ENCODE data around the gene WNT9B.
A peak's percentile ranks its signal among the peaks of the same experiment; 100 is the strongest.

Gene WNT9B

GRCh38 chr17:46851029-46851741 is at the start of gene WNT9B:
Gene WNT9B, plus strand, starts transcription at chr17:46851583. Its CDS starts 56 bp downstream, at chr17:46851639.
- DNase-seq (no peak), ATAC-seq (no peak)

DNA sequence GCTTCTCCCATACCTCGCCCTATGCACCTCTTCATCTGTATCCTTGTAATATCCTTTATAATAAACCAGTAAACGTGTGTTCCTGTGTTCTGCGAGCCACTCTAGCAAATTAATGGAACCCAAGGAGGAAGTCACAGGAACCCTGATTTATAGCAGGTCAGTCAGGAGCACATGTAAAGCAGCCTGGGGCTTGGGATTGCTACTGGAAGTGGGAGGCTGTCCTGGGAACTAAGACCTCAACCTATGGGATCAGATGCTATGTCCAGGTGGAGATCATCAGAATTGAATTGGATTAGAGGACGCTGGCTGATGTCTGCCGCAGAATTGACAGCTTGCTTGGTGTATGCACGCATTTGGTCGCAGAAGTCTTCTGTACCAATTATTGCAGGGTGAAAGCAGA is 48.6 kb upstream of the WNT9B start:
- no peaks in the 10 kb centered on the region for H3K36me3 Mint-ChIP-seq (ENCODE audit: low read depth)

More at GRCh38 chr17:46851029-46851741, at the start of gene WNT9B:
- Mint-ChIP-seq H3K27ac (no peak within 1 kb of the TSS), H3K36me3 (ENCODE audit: low read depth) (no peaks in the 10 kb centered on the region), H3K27me3 (peaks cover 71% of the 10 kb centered on the region), H3K9me3 (no peaks in the 10 kb centered on the region), H3K4me1 (peaks cover 2% of the 10 kb centered on the region), H3K4me3 (peak within 1 kb of the TSS; percentile 37)

DNA sequence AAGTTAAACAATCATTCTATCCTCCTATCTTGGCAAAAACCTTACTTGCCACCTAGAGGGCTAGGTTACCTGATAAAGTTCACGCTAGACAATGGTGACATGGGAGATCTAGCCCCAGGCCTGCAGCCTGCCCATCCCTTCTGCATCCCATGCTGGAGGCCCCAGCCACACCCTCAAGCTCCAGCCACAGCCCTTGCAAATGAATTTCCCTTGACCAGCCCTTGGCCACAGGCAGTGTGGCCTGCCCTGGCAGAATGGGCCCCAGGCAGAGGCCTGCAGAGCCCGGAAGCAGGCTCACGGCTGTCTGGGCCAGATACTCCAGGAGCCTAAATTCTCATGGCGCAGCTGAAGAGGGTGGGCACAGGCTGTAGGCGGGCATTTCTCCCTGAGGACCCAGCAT is 47.8 kb upstream of the WNT9B start:
- Mint-ChIP-seq H3K4me3 (no peak overlapping the region), H3K36me3 (ENCODE audit: low read depth) (no peaks in the 10 kb centered on the region), H3K27ac (no peak overlapping the region), H3K4me1 (no peaks in the 10 kb centered on the region), H3K27me3 (peaks cover 1% of the 10 kb centered on the region), H3K9me3 (no peaks in the 10 kb centered on the region)
- DNase-seq (no peak), ATAC-seq (no peak)

More for the DNA sequence above, 48.6 kb upstream of the WNT9B start:
- Mint-ChIP-seq H3K4me1 (no peaks in the 10 kb centered on the region), H3K27me3 (peaks cover 1% of the 10 kb centered on the region), H3K9me3 (no peaks in the 10 kb centered on the region), H3K4me3 (no peak overlapping the region), H3K27ac (no peak overlapping the region)
- DNase-seq (no peak), ATAC-seq (no peak)

GRCh38 chr17:46805771-46806170 is 45.6 kb upstream of the WNT9B start:
- DNase-seq (no peak), ATAC-seq (no peak)
- H3K4me1 Mint-ChIP-seq = no peaks in the 10 kb centered on the region

GRCh38 chr17:46809110-46809571 is 42.2 kb upstream of the WNT9B start:
- ATAC-seq (no peak), DNase-seq (no peak)
- Mint-ChIP-seq H3K27ac (no peak overlapping the region), H3K36me3 (ENCODE audit: low read depth) (no peaks in the 10 kb centered on the region), H3K4me1 (no peaks in the 10 kb centered on the region), H3K9me3 (no peaks in the 10 kb centered on the region), H3K27me3 (peaks cover 13% of the 10 kb centered on the region), H3K4me3 (no peak overlapping the region)

More at GRCh38 chr17:46805771-46806170, 45.6 kb upstream of the WNT9B start:
- Mint-ChIP-seq H3K36me3 (ENCODE audit: low read depth) (no peaks in the 10 kb centered on the region), H3K9me3 (no peaks in the 10 kb centered on the region), H3K27ac (no peak overlapping the region), H3K4me3 (no peak overlapping the region), H3K27me3 (peaks cover 1% of the 10 kb centered on the region)

GRCh38 chr17:46810837-46811236 is 40.5 kb upstream of the WNT9B start:
- ATAC-seq = no peak
- Mint-ChIP-seq H3K27ac (no peak overlapping the region), H3K9me3 (no peaks in the 10 kb centered on the region), H3K27me3 (peaks cover 24% of the 10 kb centered on the region), H3K36me3 (ENCODE audit: low read depth) (no peaks in the 10 kb centered on the region), H3K4me1 (no peaks in the 10 kb centered on the region), H3K4me3 (no peak overlapping the region)
- no peak for DNase-seq

DNA sequence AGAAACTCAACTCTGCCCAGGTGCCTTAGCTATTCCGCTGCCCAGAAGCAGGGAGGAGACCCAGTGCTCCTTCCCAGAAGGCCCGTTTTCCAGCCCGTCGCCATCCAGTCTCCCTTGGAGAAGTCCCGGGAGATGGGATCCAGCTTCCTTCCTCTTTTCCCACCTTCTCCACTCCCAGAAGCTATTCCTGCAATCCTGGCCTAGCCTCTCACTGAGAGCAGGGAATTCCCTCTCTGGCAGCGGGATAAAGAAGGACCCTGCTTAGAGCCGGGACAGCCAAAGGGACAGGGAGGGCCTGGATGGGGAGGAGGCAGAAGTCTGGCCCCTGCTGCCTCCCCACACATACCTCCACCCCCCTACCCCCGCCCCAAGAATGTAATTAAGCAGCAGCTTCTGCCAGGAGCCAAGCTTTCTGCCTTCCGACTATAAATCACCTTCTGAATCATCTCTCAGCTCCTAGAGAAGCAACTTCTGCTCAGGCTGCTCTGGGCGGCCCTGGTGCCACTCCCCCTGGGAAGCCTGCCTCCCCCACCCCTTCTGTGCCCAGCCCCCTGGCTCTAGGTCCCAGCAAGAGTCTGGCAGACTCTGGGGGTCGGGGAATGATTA is 39.3 kb upstream of the WNT9B start:
- Mint-ChIP-seq H3K27ac (no peak overlapping the region), H3K36me3 (ENCODE audit: low read depth) (no peaks in the 10 kb centered on the region), H3K27me3 (peaks cover 35% of the 10 kb centered on the region), H3K4me1 (peaks cover under 1% of the 10 kb centered on the region), H3K4me3 (no peak overlapping the region), H3K9me3 (no peaks in the 10 kb centered on the region)
- DNase-seq (no peak), ATAC-seq (no peak)

DNA sequence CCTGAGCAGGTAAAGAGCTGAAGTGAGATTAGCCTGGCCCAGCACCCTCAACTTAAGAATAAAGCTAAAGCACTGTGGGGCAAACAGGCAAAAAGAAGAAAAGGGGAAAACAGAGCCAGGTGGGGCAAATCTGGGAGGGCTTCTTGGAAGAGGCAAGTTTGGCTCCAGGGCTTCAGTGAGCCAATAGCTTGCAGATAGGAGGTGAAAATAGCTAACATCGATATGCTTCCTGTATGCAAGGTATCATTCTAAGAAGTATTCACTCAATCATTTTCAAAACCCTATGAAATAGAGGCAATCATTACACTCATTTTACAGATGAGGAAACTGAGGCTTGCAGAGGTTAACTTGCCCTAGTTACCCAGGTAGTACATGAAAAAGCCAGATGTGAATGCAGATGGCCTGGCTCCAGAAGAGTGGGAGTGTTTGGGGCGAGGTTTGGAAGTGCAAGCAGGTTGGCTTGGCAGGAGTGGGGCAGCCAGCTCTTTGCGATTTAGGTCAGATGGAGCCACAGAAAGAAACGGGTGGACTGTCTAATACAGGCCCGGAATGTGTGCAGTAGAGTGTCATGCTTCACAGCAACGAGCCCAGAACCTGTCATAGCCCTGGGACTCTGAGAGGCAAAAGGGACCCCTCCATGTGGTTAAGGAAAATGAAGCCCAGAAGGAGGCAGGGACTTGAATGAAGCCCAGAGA is 38.6 kb upstream of the WNT9B start:
- ATAC-seq (no peak), DNase-seq (no peak)
- no peaks in the 10 kb centered on the region for H3K36me3 Mint-ChIP-seq (ENCODE audit: low read depth)
- peaks cover 41% of the 10 kb centered on the region for H3K27me3 Mint-ChIP-seq
- no peaks in the 10 kb centered on the region for H3K9me3 Mint-ChIP-seq
- H3K4me3 Mint-ChIP-seq = no peak overlapping the region
- H3K27ac Mint-ChIP-seq = no peak overlapping the region
- H3K4me1 Mint-ChIP-seq = peaks cover 5% of the 10 kb centered on the region

GRCh38 chr17:46813920-46814319 is 37.5 kb upstream of the WNT9B start:
- H3K36me3 Mint-ChIP-seq (ENCODE audit: low read depth) = no peaks in the 10 kb centered on the region
- H3K4me3 Mint-ChIP-seq = no peak overlapping the region
- H3K27ac Mint-ChIP-seq = no peak overlapping the region
- H3K9me3 Mint-ChIP-seq = no peaks in the 10 kb centered on the region
- peaks cover 48% of the 10 kb centered on the region for H3K27me3 Mint-ChIP-seq
- DNase-seq (no peak), ATAC-seq (no peak)
- peaks cover 9% of the 10 kb centered on the region for H3K4me1 Mint-ChIP-seq

DNA sequence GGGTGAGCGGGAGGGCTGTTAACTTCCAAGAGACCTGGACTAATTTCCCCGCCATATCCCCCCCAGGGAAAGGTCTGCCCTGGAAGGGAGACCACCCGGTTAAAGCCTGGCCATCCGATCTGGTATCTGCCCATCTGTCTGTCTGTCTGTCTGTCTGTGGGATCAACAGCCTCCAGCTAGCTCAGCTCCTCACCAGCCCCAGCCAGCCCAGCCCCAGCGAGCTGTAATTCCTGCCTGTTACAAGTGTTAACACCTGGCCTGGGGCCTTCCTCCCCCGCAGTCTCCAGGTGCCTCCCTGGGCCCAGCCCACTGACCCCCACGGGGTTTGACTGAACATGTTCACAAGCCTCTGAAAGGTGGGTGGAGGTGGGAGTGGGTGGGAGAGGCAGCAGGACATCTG is 36.9 kb upstream of the WNT9B start:
- Mint-ChIP-seq H3K9me3 (no peaks in the 10 kb centered on the region), H3K4me1 (peaks cover 12% of the 10 kb centered on the region), H3K27ac (no peak overlapping the region), H3K36me3 (ENCODE audit: low read depth) (no peaks in the 10 kb centered on the region), H3K4me3 (no peak overlapping the region), H3K27me3 (peaks cover 51% of the 10 kb centered on the region)
- no peak for DNase-seq
- no peak for ATAC-seq

DNA sequence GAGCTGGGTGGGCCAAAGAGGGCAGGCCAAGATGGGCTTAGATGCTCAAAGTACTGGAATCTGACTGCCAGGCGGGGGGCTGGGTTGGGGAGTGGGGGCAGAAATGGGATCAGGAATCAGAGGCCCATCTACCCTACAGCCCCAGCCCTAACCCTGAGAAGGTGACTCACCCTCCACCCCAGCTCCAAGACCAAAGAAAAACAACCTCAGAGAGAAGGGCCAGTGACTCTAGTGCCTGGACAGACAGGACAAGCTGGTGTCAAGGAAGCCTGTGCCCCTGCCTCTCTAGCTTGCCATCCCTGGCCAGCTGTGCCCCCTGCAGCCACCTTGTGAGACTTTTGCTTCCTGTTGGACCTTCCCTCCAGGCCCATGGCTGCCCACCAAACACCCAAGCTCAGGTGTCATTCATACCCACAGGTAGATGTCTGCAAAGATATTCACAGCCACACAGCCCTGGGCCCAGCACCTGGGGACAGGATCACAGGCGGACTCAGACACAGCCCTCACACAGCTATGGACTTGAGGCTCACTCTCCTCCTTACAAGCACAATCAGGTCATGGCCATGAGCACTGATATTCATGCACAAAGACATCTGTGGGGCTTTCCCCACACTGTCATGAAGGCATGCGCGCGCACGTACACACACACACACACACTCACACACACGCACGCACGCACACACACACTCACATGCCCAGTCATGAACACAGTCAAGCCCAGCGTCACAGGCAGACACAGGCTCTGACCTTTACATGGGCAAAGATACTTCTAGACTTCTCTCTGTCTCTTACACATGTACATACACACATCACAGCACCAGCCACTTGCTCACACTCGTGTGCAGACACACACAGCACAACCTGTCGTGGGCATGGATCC is 35.7 kb upstream of the WNT9B start:
- Mint-ChIP-seq H3K27me3 (peaks cover 61% of the 10 kb centered on the region), H3K36me3 (ENCODE audit: low read depth) (no peaks in the 10 kb centered on the region), H3K27ac (no peak overlapping the region), H3K4me1 (peaks cover 14% of the 10 kb centered on the region), H3K4me3 (no peak overlapping the region), H3K9me3 (no peaks in the 10 kb centered on the region)
- ATAC-seq (no peak), DNase-seq (no peak)

GRCh38 chr17:46817151-46817900 is 34.1 kb upstream of the WNT9B start:
- Mint-ChIP-seq H3K4me1 (peaks cover 14% of the 10 kb centered on the region), H3K4me3 (no peak overlapping the region), H3K27me3 (peaks cover 75% of the 10 kb centered on the region), H3K36me3 (ENCODE audit: low read depth) (no peaks in the 10 kb centered on the region), H3K9me3 (no peaks in the 10 kb centered on the region), H3K27ac (no peak overlapping the region)
- ATAC-seq (no peak), DNase-seq (no peak)

DNA sequence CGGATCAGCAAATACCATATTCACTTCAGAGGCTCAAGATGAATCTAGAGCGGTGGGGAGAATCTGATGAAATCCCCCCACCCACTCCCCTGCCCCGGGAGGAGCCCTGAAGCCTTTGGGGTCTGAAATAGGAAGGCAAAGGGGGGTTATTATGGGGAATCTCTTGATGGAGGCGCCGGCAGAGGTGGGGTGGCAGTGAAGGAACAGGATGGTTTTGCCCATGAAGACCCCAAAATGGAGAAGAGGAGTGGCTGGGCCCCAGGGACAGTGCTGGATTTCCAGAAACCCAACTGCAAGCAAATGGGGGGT is 33.5 kb upstream of the WNT9B start:
- Mint-ChIP-seq H3K4me1 (peaks cover 14% of the 10 kb centered on the region), H3K36me3 (ENCODE audit: low read depth) (no peaks in the 10 kb centered on the region), H3K9me3 (no peaks in the 10 kb centered on the region), H3K27me3 (peaks cover 73% of the 10 kb centered on the region), H3K4me3 (no peak overlapping the region), H3K27ac (no peak overlapping the region)
- DNase-seq (no peak), ATAC-seq (no peak)

All from activated naive CD8-positive, alpha-beta T cell treated with anti-CD3 and anti-CD28 coated beads, Interleukin-2, amount 50 U/mL, for 24 hours (primary cell).